ENCODE measurements around the gene FAM184B.
"Not testable (repeated sequence)": the region's sequence is repeated elsewhere in the genome, so short reads cannot be mapped to it uniquely, and the experiment has no call there.

FAM184B gene

DNA sequence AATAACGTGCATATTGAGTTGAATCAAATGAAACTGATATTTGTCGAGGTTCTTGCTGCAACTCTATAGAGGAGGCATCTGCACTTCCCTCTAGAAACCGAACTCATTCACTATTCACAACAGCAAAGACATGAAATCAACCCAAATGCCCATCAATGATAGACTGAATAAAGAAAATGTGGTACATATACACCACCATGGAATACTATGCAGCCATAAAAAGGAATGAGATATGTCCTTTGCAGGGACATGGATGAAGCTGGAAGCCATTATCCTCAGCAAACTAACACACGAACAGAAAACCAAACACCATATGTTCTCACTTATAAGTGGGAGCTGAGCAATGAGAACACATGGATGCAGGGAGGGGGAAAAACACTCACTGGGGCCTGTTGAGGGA, 96.8 kb downstream of the FAM184B start:
- DNase-seq (ENCODE audit: low read depth in 2 of 2), result not testable (repeated sequence)

DNA sequence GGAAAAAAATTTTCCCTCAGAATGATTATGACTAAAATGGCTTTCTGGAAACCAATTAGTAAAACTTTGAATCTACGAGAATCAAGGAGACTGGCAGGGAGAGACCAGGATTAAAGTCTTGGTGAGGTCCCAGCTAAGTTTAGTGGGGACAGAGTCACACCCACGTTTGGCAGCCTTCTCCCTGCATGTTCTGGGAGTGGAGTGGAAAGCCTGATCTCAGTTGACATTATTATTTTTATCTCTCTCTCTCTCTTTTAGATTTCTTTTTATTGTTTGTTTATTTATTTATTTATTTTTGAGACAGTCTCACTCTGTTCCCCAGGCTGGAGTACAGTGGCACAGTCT, 99.2 kb downstream of the FAM184B start:
- no peak for DNase-seq (ENCODE audit: low read depth in 2 of 2)

- DNase-seq (ENCODE audit: low read depth in 2 of 2), result no peak
Measured at GRCh38 chr4:17681281-17682221, 99.9 kb downstream of the FAM184B start.

- DNase-seq (ENCODE audit: low read depth in 2 of 2), result no peak
Measured at GRCh38 chr4:17680559-17681280, 100.7 kb downstream of the FAM184B start.

GRCh38 chr4:17670423-17670822, 111.0 kb downstream of the FAM184B start:
- DNase-seq (ENCODE audit: low read depth in 2 of 2), result no peak

DNA sequence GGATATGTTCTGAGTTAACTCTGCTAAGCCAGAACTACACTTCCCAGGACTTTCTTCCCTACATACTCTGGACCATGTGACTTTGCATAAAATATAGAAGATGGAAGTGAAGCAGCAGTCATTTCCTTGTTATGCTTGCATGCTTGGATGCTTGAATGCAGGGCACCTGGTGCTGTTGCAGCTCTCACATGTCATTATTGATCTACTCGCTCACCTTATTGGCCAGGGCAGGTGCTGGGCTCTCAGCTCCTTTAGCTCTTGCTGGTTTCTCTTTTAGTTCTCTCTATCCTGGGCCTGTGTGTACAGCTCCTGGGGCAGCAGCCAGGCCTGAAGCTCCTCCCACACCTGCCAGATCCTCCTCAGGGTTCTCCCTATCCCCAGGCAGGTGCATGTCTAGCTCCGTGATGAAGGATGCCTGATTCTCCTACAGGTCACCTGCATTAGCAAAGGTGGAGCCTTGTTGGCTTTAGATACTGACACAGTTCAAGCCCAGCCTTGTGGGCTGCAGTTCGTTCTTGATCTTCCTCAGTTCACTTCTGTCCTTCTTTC, 113.7 kb downstream of the FAM184B start:
- no peak for DNase-seq (ENCODE audit: low read depth in 2 of 2)

DNA sequence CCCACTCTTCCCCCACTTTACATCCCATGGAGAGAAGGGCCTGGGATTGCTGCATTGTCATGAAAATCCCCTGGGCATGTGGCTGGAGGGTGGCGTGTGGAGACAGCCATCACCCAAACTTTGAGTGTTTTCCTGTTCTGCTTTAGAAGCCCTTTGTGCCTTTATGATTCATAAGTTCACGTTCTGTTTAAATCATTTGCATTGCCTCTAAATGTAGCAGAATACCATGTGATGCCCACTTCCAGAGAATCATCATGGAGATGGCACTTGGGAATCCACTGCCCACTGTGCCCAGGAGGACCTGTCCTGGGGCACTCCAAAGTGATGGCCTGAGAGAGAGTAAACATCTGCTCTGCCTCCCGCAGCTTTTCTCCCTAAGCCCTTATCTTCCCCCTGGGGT, 114.2 kb downstream of the FAM184B start:
- no peak for DNase-seq (ENCODE audit: low read depth in 2 of 2)

- no peak for DNase-seq (ENCODE audit: low read depth in 2 of 2)
Measured at GRCh38 chr4:17665852-17666251, 115.6 kb downstream of the FAM184B start.

GRCh38 chr4:17665346-17665745, 116.1 kb downstream of the FAM184B start:
- no peak for DNase-seq (ENCODE audit: low read depth in 2 of 2)

- DNase-seq (ENCODE audit: low read depth in 2 of 2), result no peak
Measured at GRCh38 chr4:17664755-17665154, 116.7 kb downstream of the FAM184B start.

- DNase-seq (ENCODE audit: low read depth in 2 of 2), result no peak
Measured at GRCh38 chr4:17662694-17663093, 118.7 kb downstream of the FAM184B start.

DNA sequence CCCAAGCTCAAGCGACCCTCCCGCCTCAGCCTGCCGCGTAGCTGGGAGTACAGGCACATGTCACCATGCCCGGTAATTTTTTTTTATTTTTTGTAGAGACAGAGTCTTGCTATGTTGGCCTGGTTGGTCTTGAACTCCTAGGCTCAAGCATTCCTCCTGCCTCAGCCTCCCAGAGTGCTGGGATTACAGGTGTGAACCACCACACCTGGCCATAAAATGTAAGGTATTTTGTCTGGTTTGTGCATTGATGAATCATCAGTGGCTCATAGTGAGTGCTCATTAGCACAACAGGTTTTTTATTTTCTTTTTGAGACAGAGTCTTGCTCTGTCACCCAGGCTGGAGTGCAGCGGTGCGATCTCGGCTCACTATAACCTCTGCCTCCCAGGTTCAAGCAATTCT, 122.2 kb downstream of the FAM184B start:
- DNase-seq (ENCODE audit: low read depth in 2 of 2), result not testable (repeated sequence)

- DNase-seq (ENCODE audit: low read depth in 2 of 2), result no peak
Measured at GRCh38 chr4:17657849-17658248, 123.6 kb downstream of the FAM184B start.

DNA sequence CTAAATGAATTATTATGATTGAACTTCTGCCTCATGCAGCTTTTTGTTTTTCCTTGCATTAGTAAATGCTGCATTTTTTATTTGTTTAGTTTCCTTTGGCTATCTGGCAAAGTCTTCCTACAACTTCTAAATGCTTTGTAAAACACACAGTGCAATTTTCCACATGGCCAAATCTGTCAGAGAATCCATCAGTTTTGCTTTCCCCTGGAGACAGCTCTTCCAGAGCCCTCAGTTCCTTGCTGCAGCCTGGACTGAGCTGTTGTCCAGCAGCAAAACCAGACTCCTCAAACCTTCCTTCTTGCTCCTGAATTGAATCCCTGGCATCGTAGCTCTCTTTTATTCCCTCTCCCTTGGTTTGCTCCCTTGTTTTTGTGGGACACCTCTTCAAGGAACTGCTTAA, 124.3 kb downstream of the FAM184B start:
- DNase-seq (ENCODE audit: low read depth in 2 of 2), result no peak

GRCh38 chr4:17654701-17655100, 126.7 kb downstream of the FAM184B start:
- no peak for DNase-seq (ENCODE audit: low read depth in 2 of 2)

DNA sequence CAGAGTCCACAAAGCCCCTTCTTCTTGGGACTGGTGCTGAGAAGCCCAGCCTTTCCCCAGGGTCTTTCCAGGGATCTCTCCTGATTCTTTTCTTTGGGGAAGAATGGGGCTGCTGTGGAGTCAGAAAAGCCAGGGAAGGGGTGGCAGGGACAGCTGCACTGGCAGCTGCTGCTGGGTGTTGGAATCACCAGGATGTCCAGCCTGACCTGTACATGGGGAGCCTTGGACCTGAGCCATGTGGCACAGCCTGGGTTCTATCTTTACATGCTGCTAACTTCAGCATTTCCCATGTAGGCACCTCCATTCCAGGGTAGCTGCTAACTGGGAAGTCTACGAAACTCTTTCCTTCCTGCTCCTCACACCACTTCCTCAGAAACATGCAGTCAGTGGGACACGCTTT, 131.0 kb downstream of the FAM184B start:
- DNase-seq (ENCODE audit: low read depth in 2 of 2), result no peak

- no peak for DNase-seq (ENCODE audit: low read depth in 2 of 2)
Measured at GRCh38 chr4:17647927-17648326, 133.5 kb downstream of the FAM184B start.

DNA sequence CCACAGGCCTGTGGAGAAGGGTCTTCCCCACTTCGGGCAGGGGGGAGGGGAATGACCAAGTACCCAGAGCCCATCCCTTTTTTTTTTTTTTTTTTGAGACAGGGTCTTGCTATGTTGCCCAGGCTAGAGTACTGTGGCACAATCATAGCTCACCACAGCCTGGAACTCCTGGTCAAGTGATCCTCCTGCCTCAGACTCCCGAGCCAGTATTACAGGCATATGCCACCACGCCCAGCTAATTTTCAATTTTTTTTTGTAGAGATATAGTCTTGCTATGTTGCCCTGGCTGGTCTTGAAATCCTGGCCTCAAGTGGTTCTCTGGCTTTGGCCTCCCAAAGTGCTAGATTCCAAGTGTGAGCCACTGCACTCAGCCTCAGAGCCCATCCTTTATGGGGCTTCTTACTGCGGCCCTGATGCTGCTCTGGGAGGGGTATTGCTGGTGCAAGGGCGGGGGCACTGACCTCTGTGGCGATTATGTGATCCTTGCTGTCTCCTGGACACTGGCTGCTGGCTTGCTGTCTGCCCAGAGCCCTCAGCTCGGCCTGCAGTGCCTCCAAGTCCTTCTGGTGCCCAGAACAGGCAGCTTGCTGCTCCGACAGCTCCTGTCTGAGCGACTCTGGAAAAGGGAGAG, 134.1 kb downstream of the FAM184B start:
- no peak for DNase-seq (ENCODE audit: low read depth in 2 of 2)

DNA sequence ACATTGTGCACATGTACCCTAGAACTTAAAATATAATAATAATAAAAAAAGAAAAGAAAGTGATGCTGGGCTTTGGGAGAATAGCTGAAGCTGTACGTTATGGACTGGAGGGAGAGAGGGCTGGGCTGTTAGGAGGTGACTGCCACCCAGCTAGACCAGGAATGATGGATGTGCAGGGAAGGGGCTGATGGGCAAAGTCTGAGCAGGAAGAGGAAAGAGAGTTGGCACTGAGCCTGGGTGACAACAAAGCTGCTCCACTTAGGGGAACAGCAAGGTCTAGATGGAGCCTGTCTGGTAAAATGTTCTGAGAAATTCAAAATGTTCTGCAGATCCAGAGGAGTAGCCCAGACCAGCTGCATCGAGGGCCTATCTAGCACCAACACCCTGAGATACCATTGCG, 134.7 kb downstream of the FAM184B start:
- DNase-seq (ENCODE audit: low read depth in 2 of 2), result no peak

GRCh38 chr4:17642398-17642783, 139.0 kb downstream of the FAM184B start:
- no peak for DNase-seq (ENCODE audit: low read depth in 2 of 2)

DNA sequence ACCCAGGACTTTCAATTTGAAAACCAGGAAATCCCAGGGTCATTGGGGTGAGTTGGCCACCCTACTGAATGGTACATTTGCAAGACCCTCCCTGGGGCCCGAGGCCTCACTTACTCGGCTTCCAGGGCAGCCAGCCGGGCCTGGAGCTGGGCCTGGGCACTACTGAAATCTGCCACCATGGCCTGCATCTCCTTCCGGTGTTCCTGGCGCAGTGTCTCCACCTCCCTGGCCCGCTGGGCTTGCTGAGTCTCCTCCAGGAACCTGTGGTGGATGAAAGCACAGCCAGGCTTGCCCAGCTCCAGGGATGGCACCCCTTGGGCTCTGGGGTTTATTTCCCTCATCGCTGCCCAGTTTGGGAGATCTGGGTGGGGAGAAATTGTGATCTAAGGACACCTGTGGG, 142.3 kb downstream of the FAM184B start:
- no peak for DNase-seq (ENCODE audit: low read depth in 2 of 2)

Measured in stimulated activated CD8-positive, alpha-beta memory T cell treated with anti-CD3 and anti-CD28 coated beads, Interleukin-2, amount 100 ng/mL, for 48 hours (primary cell).